Occipital lobe (tissue), 2 donors: ENCODE measurements around the gene AIFM2. TPM values are rescaled to one million over a fixed set of nuclear protein-coding genes. Genes with fewer than 3 reads are reported as not detected.
"Not testable (repeated sequence)": the region's sequence is repeated elsewhere in the genome, so short reads cannot be mapped to it uniquely, and the experiment has no call there.

Source experiments
- DNase-seq: peaks from one replicate; lab custom pipeline; 2025; lab: John Stamatoyannopoulos, UW
- total RNA-seq: library from RNA; depleted of rRNA; stranded (reverse); fragments of >200 nt; gene quantifications from one replicate; pipeline ENCODE4 v1.2.3, GENCODE V29; 2014

AIFM2 gene
- total RNA-seq, 1 donor from 2014 or later, result 5.5 TPM

- no peak for DNase-seq
These were observed 38.4 kb downstream of the AIFM2 start for GRCh38 chr10:70094250-70094649.

GRCh38 chr10:70093335-70093944 lies 39.2 kb downstream of the AIFM2 start:
- no peak for DNase-seq

- DNase-seq, result no peak
These were observed 40.3 kb downstream of the AIFM2 start for GRCh38 chr10:70092389-70092718.

- no peak for DNase-seq
These were observed 41.7 kb downstream of the AIFM2 start for GRCh38 chr10:70090951-70091350.

- DNase-seq, result no peak
These were observed 42.6 kb downstream of the AIFM2 start for GRCh38 chr10:70090013-70090412.

GRCh38 chr10:70088308-70088698 lies 44.3 kb downstream of the AIFM2 start:
- no peak for DNase-seq

GRCh38 chr10:70087616-70088307 lies 44.9 kb downstream of the AIFM2 start:
- DNase-seq, result no peak

GRCh38 chr10:70085975-70086613 lies 46.5 kb downstream of the AIFM2 start:
- DNase-seq, result no peak

- no peak for DNase-seq
These were observed 48.4 kb downstream of the AIFM2 start for GRCh38 chr10:70084189-70084588.

GRCh38 chr10:70080789-70081188 lies 51.8 kb downstream of the AIFM2 start:
- not testable (repeated sequence) for DNase-seq

- no peak for DNase-seq
These were observed 53.7 kb downstream of the AIFM2 start for GRCh38 chr10:70078937-70079336.

- DNase-seq, result no peak
These were observed 54.3 kb downstream of the AIFM2 start for GRCh38 chr10:70078329-70078728.

- DNase-seq, result no peak
These were observed 57.7 kb downstream of the AIFM2 start for GRCh38 chr10:70074971-70075370.

- no peak for DNase-seq
These were observed 58.5 kb downstream of the AIFM2 start for GRCh38 chr10:70074165-70074564.

- DNase-seq, result no peak
These were observed 61.8 kb downstream of the AIFM2 start for GRCh38 chr10:70070834-70071233.

GRCh38 chr10:70069346-70069745 lies 63.3 kb downstream of the AIFM2 start:
- no peak for DNase-seq

- no peak for DNase-seq
These were observed 63.7 kb downstream of the AIFM2 start for GRCh38 chr10:70068925-70069324.

GRCh38 chr10:70067586-70067985 lies 65.0 kb downstream of the AIFM2 start:
- no peak for DNase-seq

GRCh38 chr10:70066190-70066589 lies 66.4 kb downstream of the AIFM2 start:
- no peak for DNase-seq

GRCh38 chr10:70064486-70064885 lies 68.1 kb downstream of the AIFM2 start:
- no peak for DNase-seq

GRCh38 chr10:70063418-70064098 lies 69.1 kb downstream of the AIFM2 start:
- no peak for DNase-seq
